Central memory CD8-positive, alpha-beta T cell (primary cell): ENCODE results near the gene HNRNPUL1.
A peak's percentile ranks its signal among the peaks of the same experiment; 100 is the strongest.

Experiments used
- ATAC-seq: fragments of 150-1000 bp; cut with Tn5 transposase; replicated peaks from 2 replicates; pipeline ENCODE4 v1.10.0; 2022; ENCODE audit warnings: mild to moderate bottlenecking, moderate FRiP score, moderate number of reproducible peaks; ENCODE audit not compliant: poor library complexity, severe bottlenecking; ENCODE audit errors: extremely low read depth
- DNase-seq, 2 donors: peaks; one replicate each; pipeline ENCODE4 v3.0.0; 2021; ENCODE audit warnings: low spot score in 2 of 2
- H3K27ac Mint-ChIP-seq: one replicate; pipeline ENCODE4 v1.8.0; 2022; ENCODE audit warnings: low read depth, mild to moderate bottlenecking, moderate library complexity, mixed read lengths
- H3K27me3 Mint-ChIP-seq: one replicate; pipeline ENCODE4 v1.8.0; 2022; ENCODE audit warnings: mixed read lengths
- H3K36me3 Mint-ChIP-seq: one replicate; pipeline ENCODE4 v1.8.0; 2022; ENCODE audit warnings: mild to moderate bottlenecking, moderate library complexity, mixed read lengths; ENCODE audit not compliant: insufficient read depth
- H3K4me1 Mint-ChIP-seq: one replicate; pipeline ENCODE4 v1.8.0; 2022; ENCODE audit warnings: mixed read lengths
- H3K4me3 Mint-ChIP-seq: one replicate; pipeline ENCODE4 v1.8.0; 2022; ENCODE audit warnings: mild to moderate bottlenecking, moderate library complexity, mixed read lengths
- H3K9me3 Mint-ChIP-seq: one replicate; pipeline ENCODE4 v1.8.0; 2022; ENCODE audit warnings: mixed read lengths

Gene HNRNPUL1

DNA sequence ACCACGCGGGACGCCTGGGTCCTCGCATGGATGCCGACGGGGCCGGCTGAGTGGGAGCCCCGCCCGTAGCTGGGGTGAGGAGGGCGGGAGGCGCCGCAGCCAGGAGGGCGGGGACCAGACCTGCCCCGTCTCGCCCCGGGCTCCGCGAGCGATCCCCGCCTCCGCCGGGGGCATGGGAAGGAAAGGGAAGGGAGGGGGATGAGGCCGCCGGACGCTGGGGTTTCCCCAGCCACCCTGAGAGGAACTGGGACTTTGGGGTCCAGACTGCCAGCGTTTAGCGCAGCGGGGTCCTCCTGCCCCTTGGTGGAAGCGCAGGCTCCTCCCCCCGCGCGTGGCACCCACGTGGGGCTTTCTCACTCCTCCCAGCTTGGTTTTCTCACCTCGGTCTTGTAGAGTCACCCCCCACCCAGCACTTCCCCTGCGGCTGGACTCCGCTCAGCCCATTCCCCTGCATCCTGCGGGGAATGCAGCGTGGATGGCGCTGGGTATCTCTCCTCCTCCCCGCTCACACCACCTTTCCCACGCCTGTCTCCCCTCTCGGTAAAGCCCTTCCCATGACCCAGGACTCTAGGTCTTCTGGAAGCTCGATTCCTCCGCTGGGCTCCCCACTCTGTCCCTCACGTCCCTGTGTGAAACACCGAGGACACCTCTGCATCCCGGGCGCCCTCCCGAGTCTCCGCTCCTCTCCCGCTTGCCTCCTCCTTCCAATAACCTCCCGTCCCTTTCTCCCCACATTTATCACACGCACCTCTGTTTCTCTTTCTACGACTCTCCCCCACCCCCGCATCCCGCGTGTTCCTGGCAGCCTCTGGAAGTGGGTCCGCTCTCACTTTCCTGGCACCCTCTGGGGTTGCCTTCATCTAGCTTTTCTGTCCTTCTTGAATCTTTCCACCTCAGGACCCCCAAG, 87.4 kb downstream of the HNRNPUL1 start:
- peak; percentile 59 for ATAC-seq
- peak overlapping the region; percentile 96 for H3K4me3 Mint-ChIP-seq
- DNase-seq: peak; percentile 81 to 92
- H3K9me3 Mint-ChIP-seq: no peaks in the 10 kb centered on the region
- H3K4me1 Mint-ChIP-seq: peaks cover 64% of the 10 kb centered on the region
- H3K27me3 Mint-ChIP-seq: no peaks in the 10 kb centered on the region
- H3K27ac Mint-ChIP-seq: peak overlapping the region; percentile 97
- H3K36me3 Mint-ChIP-seq: peaks cover 71% of the 10 kb centered on the region

DNA sequence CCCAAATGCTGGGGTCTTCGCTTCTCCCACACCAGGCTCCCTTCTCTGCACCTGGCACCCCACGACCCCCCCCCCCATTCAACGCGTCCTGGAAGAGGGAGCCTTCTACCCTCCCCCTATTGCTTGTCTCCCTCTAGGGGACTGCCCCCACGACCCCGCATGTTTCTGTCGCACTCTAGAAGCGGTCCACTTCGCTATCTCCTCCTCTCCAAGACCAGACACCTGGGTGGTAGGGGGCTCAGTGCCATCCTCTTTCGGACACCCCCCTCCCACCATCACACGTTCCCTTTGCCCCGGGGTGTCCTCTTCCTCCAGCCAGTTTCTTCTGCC, 88.1 kb downstream of the HNRNPUL1 start:
- H3K36me3 Mint-ChIP-seq: peaks cover 68% of the 10 kb centered on the region
- ATAC-seq (no peak), DNase-seq (no peak)
- peak overlapping the region; percentile 96 for H3K4me3 Mint-ChIP-seq
- H3K4me1 Mint-ChIP-seq: peaks cover 70% of the 10 kb centered on the region
- no peaks in the 10 kb centered on the region for H3K27me3 Mint-ChIP-seq
- peak overlapping the region; percentile 97 for H3K27ac Mint-ChIP-seq
- no peaks in the 10 kb centered on the region for H3K9me3 Mint-ChIP-seq

GRCh38 chr19:41352609-41353465, 88.7 kb downstream of the HNRNPUL1 start:
- DNase-seq (peak; percentile 70 to 78), ATAC-seq (peak; percentile 15)
- H3K4me1 Mint-ChIP-seq: peaks cover 76% of the 10 kb centered on the region
- peak overlapping the region; percentile 97 for H3K27ac Mint-ChIP-seq
- H3K9me3 Mint-ChIP-seq: no peaks in the 10 kb centered on the region
- peak overlapping the region; percentile 96 for H3K4me3 Mint-ChIP-seq
- H3K27me3 Mint-ChIP-seq: no peaks in the 10 kb centered on the region
- peaks cover 64% of the 10 kb centered on the region for H3K36me3 Mint-ChIP-seq

DNA sequence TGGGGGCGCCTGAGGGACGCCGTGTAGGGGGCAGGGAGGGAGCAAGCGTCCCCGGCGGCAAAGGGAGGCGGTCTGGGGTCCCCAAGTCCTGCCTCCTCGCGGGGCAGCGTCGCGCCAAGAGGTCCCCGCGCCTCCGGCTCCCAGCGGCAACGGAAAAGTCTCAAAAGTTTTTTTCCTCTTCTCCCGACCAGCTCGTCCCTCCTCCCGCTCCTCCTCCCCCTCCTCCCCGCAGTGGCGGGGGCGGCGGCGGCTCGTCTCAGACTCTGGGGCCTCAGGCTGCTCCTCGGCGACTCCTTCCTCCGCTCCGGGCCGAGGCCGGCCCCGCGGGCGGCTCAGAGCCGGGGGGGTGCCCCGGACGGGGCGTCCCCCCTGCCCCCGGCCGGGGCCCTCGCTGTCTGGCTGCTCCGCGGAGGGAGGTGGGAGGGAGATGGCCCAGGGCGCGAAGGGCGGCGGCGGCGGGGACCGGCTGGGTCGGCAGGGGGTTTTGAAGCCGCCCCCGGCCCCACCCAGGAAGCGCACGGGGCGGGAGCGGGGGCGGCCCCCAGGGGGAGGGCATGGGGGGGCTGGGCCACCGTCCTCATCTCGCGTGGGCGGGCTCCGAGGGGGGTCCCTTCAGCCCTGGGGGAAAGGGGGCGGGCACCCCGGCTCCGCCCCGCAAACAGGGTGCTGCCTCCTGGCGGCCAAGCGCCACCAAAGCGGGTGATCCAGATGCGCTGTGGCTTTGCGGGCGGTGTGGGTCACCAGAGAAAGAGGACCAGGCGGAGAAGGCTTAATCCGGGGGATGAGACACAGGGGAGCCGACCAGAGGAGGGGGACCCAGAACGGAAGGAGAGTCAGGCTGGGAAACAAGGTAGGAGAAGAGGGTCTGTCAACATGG, 89.5 kb downstream of the HNRNPUL1 start, which contains the start of gene TGFB1:
TSS of gene TGFB1 (minus strand) at position 457 of the 877 bp plus-strand sequence. CDS start 878 bp downstream, outside the sequence.
- Mint-ChIP-seq H3K4me3 (peak within 1 kb of the TSS; percentile 96), H3K9me3 (no peaks in the 10 kb centered on the region)
- DNase-seq: peak; percentile 83 to 91

DNA sequence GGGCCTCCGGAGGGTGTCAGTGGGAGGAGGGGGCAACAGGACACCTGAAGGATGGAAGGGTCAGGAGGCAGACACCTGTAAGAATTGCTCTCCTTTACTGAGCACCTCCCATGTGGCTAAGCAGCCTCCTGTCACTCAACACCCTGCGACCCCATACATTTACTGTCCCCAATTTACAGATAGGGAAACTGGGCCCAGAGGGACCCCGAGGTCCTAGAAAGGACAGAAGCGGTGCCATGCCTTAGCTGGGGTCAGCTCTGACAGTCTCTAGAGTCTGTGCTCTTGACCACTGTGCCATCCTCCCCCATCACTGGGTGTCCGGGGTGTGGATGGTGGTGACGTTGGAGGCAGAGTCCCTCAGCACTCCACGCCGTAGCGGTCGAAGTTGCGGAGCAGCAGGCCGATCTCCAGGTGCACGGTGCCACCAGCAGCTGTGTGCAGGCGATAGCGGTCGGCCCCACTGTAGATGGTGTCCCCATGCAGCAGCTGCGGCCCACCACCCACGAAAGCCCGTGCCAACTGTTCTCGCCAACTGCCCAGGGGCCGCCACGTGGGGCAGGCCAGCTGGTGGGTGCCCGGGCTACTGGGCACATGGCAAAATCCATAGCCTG, 90.3 kb downstream of the HNRNPUL1 start:
- H3K27me3 Mint-ChIP-seq: no peaks in the 10 kb centered on the region
- DNase-seq: no peak
- peaks cover 68% of the 10 kb centered on the region for H3K4me1 Mint-ChIP-seq
- H3K9me3 Mint-ChIP-seq: no peaks in the 10 kb centered on the region
- H3K4me3 Mint-ChIP-seq: peak overlapping the region; percentile 96
- H3K36me3 Mint-ChIP-seq: peaks cover 50% of the 10 kb centered on the region
- no peak for ATAC-seq
- H3K27ac Mint-ChIP-seq: peak overlapping the region; percentile 97

More for the DNA sequence above, 89.5 kb downstream of the HNRNPUL1 start, which contains the start of gene TGFB1:
- Mint-ChIP-seq H3K27ac (peak within 1 kb of the TSS; percentile 97), H3K27me3 (no peaks in the 10 kb centered on the region), H3K4me1 (peaks cover 75% of the 10 kb centered on the region), H3K36me3 (peaks cover 57% of the 10 kb centered on the region)
- peak; percentile 41 for ATAC-seq

GRCh38 chr19:41355035-41355434, 90.9 kb downstream of the HNRNPUL1 start:
- DNase-seq (no peak), ATAC-seq (no peak)
- peak overlapping the region; percentile 92 for H3K27ac Mint-ChIP-seq
- peaks cover 65% of the 10 kb centered on the region for H3K4me1 Mint-ChIP-seq
- H3K9me3 Mint-ChIP-seq: no peaks in the 10 kb centered on the region
- peak overlapping the region; percentile 19 for H3K4me3 Mint-ChIP-seq
- peaks cover 48% of the 10 kb centered on the region for H3K36me3 Mint-ChIP-seq
- H3K27me3 Mint-ChIP-seq: no peaks in the 10 kb centered on the region

- Mint-ChIP-seq H3K36me3 (peaks cover 49% of the 10 kb centered on the region), H3K4me1 (peaks cover 59% of the 10 kb centered on the region), H3K9me3 (no peaks in the 10 kb centered on the region), H3K27me3 (no peaks in the 10 kb centered on the region), H3K4me3 (peak overlapping the region; percentile 19), H3K27ac (peak overlapping the region; percentile 92)
- DNase-seq (no peak), ATAC-seq (no peak)
Observed at GRCh38 chr19:41355802-41356201, 91.6 kb downstream of the HNRNPUL1 start.

DNA sequence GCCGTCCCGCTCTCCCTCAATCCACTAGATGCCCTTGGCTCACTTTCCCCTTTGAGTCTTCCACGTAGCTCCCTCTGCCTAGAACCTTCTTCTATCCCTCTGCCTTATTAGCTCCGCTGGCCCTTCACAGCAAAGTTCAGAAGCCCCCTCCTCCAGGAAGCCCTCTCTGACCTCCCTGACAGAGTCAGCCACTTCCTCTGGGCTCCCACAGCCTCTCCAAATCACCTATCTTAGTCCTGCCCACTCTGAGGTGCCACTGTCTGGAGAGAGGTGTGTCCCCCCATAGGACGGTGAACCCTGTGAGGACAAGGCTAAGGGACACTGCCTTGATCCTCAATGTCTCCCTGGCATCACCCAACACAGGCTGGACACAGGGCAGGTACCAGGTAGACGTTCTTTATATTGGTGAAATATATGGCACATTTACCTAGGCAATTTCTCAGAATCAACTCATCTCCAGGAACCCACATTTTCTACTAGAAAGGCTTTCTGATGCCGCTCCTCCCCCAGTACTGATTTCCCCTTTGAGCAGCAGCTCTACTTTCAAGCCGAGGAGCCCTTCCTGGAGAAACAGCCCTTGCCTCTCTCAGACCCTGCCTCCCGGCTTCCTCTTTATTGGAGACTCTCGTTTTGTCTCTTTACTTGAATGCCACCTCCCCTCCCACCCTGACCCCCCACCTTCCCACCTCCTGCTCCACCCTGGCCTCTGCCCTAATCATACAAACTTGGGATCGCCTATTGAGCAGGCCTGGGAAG, 93.0 kb downstream of the HNRNPUL1 start:
- H3K9me3 Mint-ChIP-seq: no peaks in the 10 kb centered on the region
- H3K4me1 Mint-ChIP-seq: peaks cover 49% of the 10 kb centered on the region
- no peak for DNase-seq
- peak overlapping the region; percentile 92 for H3K27ac Mint-ChIP-seq
- H3K4me3 Mint-ChIP-seq: peak overlapping the region; percentile 43
- H3K27me3 Mint-ChIP-seq: no peaks in the 10 kb centered on the region
- peaks cover 39% of the 10 kb centered on the region for H3K36me3 Mint-ChIP-seq
- ATAC-seq: no peak
